OCI-LY7 (cell line): ENCODE data around the gene GALNT2.

ENCODE experiments used
- CTCF ChIP-seq: fragments of 200-600 bp; sonication (generic); conservative IDR thresholded peaks from 2 replicates; pipeline ENCODE4 v1.5.1; 2014; ENCODE audit warnings: mild to moderate bottlenecking, antibody characterized with exemption, low read length, moderate library complexity, mixed read lengths
- EZH2phosphoT487 ChIP-seq: fragments of 200-600 bp; sonication (generic); IDR thresholded peaks from 2 replicates; pipeline ENCODE4 v1.6.1; 2018; ENCODE audit warnings: low read depth, borderline replicate concordance, mild to moderate bottlenecking, mixed run types, antibody characterized with exemption, low read length, moderate library complexity, mixed read lengths

DNA sequence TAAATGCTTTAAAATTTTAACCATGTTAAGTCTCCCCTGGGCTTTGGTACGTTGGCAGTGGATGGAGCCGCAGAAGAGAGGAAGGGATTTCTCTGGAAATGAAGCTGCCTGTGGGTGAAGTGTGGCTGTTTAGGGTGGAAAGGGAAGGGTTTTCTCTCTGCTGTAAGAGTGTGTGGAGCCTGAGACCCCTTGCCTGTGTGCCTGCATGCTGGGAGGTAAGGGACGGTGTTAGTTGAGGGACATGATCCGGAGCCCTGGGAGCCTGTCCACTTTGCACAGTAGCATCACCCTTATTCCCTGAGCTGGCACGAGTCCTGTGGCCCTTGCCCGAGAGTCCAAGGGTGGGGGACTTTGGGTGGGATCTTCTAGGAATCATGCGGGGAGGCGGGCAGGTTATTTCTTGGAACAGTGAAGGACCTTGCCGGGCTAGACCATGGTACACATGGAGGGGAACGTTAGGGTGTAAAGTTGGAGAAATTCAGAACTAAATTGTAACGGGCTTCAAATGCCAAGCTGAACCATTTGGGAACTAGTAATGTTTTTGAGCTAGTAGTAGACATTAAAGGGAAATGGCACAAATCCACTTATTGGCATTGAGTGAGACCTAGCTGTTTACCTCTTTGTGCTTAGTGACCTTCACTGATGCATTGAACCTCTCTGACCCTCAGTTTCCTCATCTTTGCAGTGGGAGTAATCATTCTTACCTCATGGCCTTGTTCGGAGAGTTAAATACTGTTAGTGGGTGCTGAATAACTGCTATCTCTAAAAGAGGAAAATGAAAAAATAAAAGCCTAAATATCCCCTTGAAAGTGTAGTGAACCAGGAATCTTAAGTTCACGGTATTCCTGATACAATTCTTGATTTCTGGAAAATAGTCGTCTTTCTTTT, 3.5 kb downstream of the GALNT2 start:
- no peak for TF ChIP-seq EZH2phosphoT487
- TF ChIP-seq CTCF: no peak
